ENCODE measurements around the gene CADPS.

- TF ChIP-seq ZBTB33 (IDR thresholded peaks at IDR 0.05; ENCODE audit: borderline replicate concordance, low read depth) = no peak
- TF ChIP-seq, protein P1, sequence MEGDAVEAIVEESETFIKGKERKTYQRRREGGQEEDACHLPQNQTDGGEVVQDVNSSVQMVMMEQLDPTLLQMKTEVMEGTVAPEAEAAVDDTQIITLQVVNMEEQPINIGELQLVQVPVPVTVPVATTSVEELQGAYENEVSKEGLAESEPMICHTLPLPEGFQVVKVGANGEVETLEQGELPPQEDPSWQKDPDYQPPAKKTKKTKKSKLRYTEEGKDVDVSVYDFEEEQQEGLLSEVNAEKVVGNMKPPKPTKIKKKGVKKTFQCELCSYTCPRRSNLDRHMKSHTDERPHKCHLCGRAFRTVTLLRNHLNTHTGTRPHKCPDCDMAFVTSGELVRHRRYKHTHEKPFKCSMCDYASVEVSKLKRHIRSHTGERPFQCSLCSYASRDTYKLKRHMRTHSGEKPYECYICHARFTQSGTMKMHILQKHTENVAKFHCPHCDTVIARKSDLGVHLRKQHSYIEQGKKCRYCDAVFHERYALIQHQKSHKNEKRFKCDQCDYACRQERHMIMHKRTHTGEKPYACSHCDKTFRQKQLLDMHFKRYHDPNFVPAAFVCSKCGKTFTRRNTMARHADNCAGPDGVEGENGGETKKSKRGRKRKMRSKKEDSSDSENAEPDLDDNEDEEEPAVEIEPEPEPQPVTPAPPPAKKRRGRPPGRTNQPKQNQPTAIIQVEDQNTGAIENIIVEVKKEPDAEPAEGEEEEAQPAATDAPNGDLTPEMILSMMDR (IDR thresholded peaks at IDR 0.05) = no peak
- TF ChIP-seq RCOR1 (IDR thresholded peaks at IDR 0.05; ENCODE audit: low read length) = no peak
- TF ChIP-seq SMC3 (IDR thresholded peaks at IDR 0.05; ENCODE audit: low read depth, low read length) = no peak
- TF ChIP-seq MEF2A (IDR thresholded peaks at IDR 0.05; ENCODE audit: borderline replicate concordance, low read depth) = no peak
- TF ChIP-seq REST (IDR thresholded peaks at IDR 0.05; ENCODE audit: low read depth, low read length) = no peak
- no peak for TF ChIP-seq NRF1 (IDR thresholded peaks at IDR 0.05; ENCODE audit: low read depth, low read length)
- TF ChIP-seq, protein P2, sequence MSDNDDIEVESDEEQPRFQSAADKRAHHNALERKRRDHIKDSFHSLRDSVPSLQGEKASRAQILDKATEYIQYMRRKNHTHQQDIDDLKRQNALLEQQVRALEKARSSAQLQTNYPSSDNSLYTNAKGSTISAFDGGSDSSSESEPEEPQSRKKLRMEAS (IDR thresholded peaks at IDR 0.05; ENCODE audit: low read depth) = no peak
- no peak for TF ChIP-seq ELF1 (IDR thresholded peaks at IDR 0.05)
These were observed 288.9 kb downstream of the CADPS start for GRCh38 chr3:62586356-62586755.

Measured in SK-N-SH (cell line).